Measurements from ENCODE around the gene FGGY.
A peak's percentile ranks its signal among the peaks of the same experiment; 100 is the strongest.
"Not testable (repeated sequence)": the region's sequence is repeated elsewhere in the genome, so short reads cannot be mapped to it uniquely, and the experiment has no call there.

Gene FGGY

GRCh38 chr1:59696421-59697115 lies 399.7 kb downstream of the FGGY start:
- DNase-seq = peak in 1 of 56 donors; percentile 8

- DNase-seq = no peak
Measured at GRCh38 chr1:59697150-59697800, 400.4 kb downstream of the FGGY start.

- no peak for DNase-seq
Measured at GRCh38 chr1:59698386-59698785, 401.5 kb downstream of the FGGY start.

DNA sequence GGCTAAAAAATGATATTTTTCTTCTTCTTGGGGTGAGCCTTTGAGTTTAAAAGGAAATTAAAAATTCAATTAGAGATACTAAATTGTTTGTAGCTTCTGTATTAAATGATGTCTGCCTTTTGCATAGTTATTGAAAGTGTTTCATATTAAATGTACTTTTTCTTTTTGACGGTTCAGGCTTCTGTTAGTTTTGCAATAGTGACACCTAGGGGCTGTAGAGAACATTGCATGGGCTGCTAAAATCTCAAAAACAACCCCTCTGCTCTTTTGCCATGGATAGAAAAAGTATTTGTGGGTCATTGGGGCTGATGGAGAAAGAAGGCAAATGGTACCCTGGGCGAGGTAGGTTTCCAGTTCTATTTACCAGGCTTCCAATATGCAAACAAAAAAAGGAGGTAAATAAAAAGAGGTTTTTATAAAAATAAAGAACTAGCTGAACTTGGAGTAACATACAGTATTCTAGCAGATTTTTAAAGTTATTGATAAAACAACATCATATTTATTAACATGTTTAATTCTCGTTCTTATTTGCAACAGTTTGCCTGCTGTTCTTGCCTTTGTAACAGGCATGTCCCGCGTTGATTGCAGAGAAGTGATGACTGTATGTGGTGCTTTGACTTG lies 402.4 kb downstream of the FGGY start:
- DNase-seq = peak in 3 of 56 donors; percentile 7 to 65 (median 33)

DNA sequence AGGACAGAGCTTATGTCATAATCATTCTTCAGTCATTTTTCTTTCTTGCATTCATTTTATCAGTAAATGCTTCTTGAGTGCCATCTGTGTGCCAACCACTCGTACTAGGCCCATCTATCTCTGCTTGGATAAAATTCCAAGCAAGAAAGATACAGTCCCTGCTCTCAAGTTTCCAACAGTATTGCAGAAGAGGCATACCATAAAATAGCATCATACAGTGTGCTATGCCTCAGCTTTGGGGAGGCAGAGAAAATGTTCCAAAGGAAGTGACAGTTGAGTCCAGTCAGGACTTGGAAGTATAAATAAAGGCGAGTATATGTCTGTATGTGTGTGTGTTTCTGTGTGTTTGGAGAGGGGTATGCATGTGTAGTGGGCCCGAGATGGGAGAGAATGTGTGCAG lies 404.5 kb downstream of the FGGY start:
- DNase-seq = no peak

- DNase-seq = no peak
Measured at GRCh38 chr1:59703226-59703917, 406.5 kb downstream of the FGGY start.

DNA sequence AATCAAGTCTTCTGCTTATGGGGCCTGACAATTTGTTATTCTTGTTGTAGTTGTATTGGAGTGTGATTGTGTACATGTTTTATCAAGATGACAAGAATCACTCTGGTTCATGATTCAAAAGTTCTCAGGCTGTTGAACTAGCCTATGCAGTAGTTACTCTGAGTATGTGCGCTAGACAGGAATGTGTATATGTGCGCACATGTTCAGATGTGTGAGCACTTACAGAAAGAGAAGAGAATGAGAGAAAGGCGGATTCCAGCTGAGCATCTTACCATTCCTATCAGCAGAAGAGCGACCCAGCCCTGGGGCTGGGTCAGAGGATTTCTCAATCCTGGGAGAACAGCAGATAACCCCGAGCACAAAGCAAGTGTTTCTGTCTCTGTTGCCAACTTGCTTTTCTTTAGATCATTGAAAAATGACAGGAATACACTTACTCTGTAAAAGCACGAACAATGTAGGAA lies 407.1 kb downstream of the FGGY start:
- DNase-seq = no peak

DNA sequence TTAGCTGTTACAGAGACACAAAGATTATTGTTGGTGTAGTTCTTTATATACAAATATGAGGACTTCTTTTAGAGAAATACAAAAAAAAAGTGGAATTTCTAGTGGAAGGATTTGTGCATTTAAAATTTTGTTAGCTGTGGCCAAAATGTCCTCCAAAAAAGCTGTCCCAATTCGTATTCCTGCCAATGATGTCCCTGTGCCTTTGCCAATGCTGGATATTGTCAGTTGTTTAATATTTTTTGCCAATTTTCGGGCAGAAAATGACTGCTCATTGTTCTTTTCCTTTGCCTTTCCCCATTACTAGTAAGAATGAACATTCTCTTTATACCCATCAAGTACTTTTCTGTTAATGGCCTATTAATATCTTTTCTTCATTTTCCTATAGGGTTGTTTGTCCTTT lies 407.8 kb downstream of the FGGY start:
- DNase-seq = peak in 3 of 56 donors; percentile 3 to 7 (median 6)

- DNase-seq = no peak
Measured at GRCh38 chr1:59705466-59706302, 408.8 kb downstream of the FGGY start.

DNA sequence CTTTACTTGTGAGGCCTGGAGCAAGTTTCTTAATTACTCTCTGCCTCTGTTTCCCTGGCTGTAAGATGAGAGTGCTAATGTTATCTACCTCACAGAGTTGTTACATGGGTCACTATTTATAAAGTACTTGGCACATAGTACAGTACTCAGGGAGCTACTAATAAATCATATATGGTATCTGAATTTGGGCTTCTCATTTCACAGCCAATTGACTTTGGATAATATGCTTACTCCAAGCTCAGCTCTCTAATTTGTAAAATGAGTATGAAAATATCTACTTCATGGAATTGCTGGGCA lies 409.4 kb downstream of the FGGY start:
- DNase-seq = no peak

- peak in 5 of 56 donors; percentile 7 to 43 (median 23) for DNase-seq
Measured at GRCh38 chr1:59707178-59707791, 410.4 kb downstream of the FGGY start.

DNA sequence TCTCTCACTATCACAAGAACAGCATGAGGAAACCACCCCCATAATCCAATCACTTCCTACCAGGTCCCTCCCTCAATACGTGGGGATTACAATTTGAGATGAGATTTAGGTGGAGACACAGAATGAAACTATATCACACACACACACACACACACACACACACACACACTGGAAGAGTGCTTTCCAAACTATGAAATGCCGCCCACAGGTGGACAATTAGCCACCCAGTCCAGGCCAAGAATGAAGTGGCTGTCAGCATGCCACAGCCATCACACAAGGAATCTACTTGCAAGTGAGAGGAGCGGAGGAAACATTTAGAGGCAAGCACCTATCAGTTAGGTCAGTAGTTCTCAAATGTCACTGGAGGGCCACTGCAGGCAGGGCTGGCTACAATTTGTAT lies 412.4 kb downstream of the FGGY start:
- DNase-seq = no peak

GRCh38 chr1:59710920-59711319 lies 414.0 kb downstream of the FGGY start:
- DNase-seq = not testable (repeated sequence)

GRCh38 chr1:59714219-59714618 lies 417.3 kb downstream of the FGGY start:
- DNase-seq = no peak

DNA sequence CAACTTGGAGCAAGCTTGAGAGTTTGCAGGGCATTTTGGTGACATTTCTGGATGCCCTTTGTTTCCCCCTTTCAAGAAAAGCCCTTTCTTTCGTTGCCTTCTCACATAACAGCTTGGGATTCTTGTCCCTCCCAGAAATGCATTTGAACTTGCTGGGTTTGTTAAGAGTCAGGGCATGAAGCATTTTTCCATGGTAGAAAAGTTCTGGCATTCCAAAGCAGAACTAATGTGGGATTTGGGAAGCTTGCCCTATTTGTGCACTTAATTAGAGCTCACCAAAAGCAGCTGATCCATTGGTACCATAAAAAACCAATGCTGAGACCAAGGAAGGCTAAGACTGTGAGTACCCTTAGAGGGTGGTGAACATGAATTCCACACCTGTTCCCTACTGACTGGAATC lies 418.1 kb downstream of the FGGY start:
- peak in 4 of 56 donors; percentile 12 to 28 (median 27) for DNase-seq

GRCh38 chr1:59716832-59717231 lies 419.9 kb downstream of the FGGY start:
- DNase-seq = no peak

DNA sequence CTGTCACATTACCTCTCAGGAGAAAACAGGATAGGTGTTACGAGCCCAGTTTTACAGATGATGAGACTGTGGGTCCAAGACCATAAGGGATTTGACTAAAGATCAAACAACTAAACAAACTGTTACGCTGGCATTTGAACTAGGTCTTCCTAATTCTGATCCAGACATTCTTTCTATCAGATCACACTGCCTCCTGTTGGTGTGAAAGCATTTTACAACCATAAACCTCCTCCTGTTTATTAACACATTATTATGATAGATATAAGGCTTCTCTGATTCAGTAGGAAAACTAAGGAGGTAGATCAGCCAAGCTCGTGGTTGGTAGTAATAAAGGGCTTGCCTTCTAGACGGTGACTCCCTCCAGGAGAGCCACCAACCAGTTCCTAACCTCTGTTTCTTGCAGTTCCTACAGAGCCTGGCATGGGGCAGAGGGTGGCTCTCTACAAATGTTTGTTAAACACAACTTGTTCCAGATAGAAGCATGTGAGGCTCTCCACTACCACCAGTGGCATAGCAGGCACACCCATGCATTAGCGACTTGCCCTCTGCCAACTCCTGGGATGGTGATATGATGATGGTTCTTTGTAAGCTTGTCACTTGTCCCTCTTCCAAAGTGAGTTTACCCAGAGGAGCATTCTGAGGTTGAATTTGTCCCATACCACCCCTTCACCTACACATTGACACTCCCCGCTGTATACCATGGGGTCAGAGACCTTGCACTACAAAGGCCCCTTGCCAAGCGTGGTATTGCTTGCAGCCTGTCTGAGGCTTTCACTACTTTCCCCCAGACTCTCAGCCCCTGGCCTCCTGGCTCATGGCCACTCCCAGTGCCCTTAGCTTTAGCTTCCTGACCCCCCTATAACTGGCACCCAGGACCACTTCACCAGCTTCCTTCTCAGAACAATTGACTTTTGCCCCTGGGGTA lies 421.4 kb downstream of the FGGY start:
- DNase-seq = no peak

DNA sequence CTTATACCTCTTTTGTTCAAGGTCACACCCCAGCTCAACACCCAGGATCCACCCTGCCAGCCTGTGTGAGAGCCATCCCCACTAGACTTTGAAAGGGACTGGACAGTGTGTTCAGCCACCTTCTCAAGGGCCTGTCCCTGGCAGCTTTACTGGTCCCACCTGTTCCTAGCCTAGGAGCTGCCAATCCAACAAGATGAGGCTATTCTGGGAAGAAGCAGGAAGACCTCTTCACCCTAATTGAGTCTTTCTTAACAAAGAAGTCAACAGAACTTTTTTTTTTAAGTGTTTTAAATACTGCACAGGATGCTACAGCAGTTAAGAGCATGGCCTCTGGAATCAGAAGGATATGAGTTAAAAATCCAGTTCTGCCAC lies 422.1 kb downstream of the FGGY start:
- DNase-seq = no peak

DNA sequence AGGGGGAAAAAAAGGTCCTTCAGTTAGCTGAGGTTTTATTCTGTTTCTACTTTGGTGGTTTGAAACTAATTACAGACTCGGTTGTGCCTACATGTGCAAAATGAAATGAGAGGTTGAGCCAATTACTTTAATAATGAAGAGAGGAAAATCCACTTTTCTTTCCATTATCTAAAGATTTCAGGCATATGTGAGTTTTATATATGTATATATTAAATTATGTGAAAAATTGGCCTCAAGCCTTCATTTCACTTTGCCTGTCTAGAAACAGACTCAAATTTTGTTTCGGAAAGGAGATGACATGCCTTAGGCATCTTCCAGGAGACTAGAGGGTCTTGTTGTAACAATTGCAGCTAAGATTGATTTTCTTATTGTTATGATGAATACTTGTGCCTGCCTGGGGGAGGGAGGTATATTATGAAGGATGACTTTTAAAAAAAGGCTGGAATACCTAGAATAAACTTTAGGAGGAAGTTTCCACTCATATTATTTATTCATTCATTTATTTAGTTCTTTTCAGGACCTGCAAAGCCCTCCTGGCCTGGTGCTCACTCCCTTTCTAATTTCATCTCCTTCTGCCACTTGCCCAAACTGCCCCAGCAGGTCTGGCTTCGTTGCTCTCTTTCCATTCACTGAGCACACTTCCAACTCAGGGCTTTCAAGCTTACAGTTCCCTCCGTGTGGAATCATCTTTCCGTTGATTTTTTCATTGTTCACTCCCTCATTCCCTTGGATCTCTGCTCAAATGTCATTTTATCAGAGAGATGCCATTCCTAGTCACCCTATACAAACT lies 423.6 kb downstream of the FGGY start:
- DNase-seq = no peak

Measured in amygdala (tissue), 56 donors.